Hepatocyte (in vitro differentiated cells): ENCODE results near the gene TREH. TPM values are rescaled to one million over a fixed set of nuclear protein-coding genes. Genes with fewer than 3 reads are reported as not detected.
"Not testable (repeated sequence)": the region's sequence is repeated elsewhere in the genome, so short reads cannot be mapped to it uniquely, and the experiment has no call there.

ENCODE experiments used
- DNase-seq: peaks from one replicate; pipeline ENCODE4 v3.0.0-alpha.2; 2016; ENCODE audit warnings: low spot score
- H2AFZ ChIP-seq: fragments of 200-600 bp; sonication (generic); 2 replicates; pipeline ENCODE4 v1.6.0; 2016; ENCODE audit warnings: antibody characterized with exemption, mild to moderate bottlenecking
- H3K27ac ChIP-seq: fragments of 200-600 bp; sonication (generic); 2 replicates; pipeline ENCODE4 v1.5.1; 2016; ENCODE audit warnings: mild to moderate bottlenecking
- H3K27me3 ChIP-seq: fragments of 200-600 bp; sonication (generic); 2 replicates; pipeline ENCODE4 v1.6.1; 2016
- H3K36me3 ChIP-seq: fragments of 200-600 bp; sonication (generic); replicated peaks from 2 replicates; pipeline ENCODE4 v1.5.1; 2016; ENCODE audit warnings: low read depth; ENCODE audit not compliant: insufficient read depth
- H3K4me1 ChIP-seq: fragments of 200-600 bp; sonication (generic); 2 replicates; pipeline ENCODE4 v1.5.1; 2016; ENCODE audit warnings: mild to moderate bottlenecking, moderate library complexity; ENCODE audit not compliant: insufficient read depth
- H3K4me2 ChIP-seq: fragments of 200-600 bp; sonication (generic); 2 replicates; pipeline ENCODE4 v1.6.0; 2016
- H3K4me3 ChIP-seq: fragments of 200-600 bp; sonication (generic); 2 replicates; pipeline ENCODE4 v1.5.1; 2016; ENCODE audit warnings: mild to moderate bottlenecking
- H3K79me2 ChIP-seq: fragments of 200-600 bp; sonication (generic); 2 replicates; pipeline ENCODE4 v1.6.0; 2017; ENCODE audit warnings: mild to moderate bottlenecking
- H3K9me2 ChIP-seq: fragments of 200-600 bp; sonication (generic); replicated peaks from 2 replicates; pipeline ENCODE4 v1.6.0; 2017; ENCODE audit warnings: mild to moderate bottlenecking; ENCODE audit not compliant: insufficient read depth
- H3K9me3 ChIP-seq: fragments of 200-600 bp; sonication (generic); 2 replicates; pipeline ENCODE4 v1.5.1; 2016; ENCODE audit warnings: low read depth, mild to moderate bottlenecking
- H4K20me1 ChIP-seq: fragments of 200-600 bp; sonication (generic); 2 replicates; pipeline ENCODE4 v1.6.0; 2016; ENCODE audit warnings: mild to moderate bottlenecking; ENCODE audit not compliant: insufficient read depth, poor library complexity, severe bottlenecking
- EZH2 ChIP-seq: fragments of 200-600 bp; sonication (generic); IDR thresholded peaks from 2 replicates; pipeline ENCODE4 v1.6.1; 2016; ENCODE audit warnings: antibody characterized with exemption, mild to moderate bottlenecking, borderline replicate concordance
- EZH2phosphoT487 ChIP-seq: fragments of 200-600 bp; sonication (generic); IDR thresholded peaks from one replicate; pipeline ENCODE4 v1.6.1; 2018; ENCODE audit warnings: antibody characterized with exemption, mild to moderate bottlenecking, low read depth, moderate library complexity; ENCODE audit not compliant: unreplicated experiment, severe bottlenecking
- WGBS: methylation state at CpG from one replicate; pipeline ENCODE4 v1.1.6; 2016; ENCODE audit warnings: low lambda C conversion rate; ENCODE audit errors: missing lambda C conversion rate; 5-methylcytosine and 5-hydroxymethylcytosine counted together
- polyA plus RNA-seq: library from polyadenylated mRNA; unstranded; fragments of >200 nt; fragmentation: Nextera tagmentation; extraction: Ambion mirVana; gene quantifications from 2 replicates; pipeline ENCODE4 v1.2.1, GENCODE V29; 2016
- total RNA-seq: library from RNA; depleted of rRNA; stranded (reverse); fragments of >200 nt; gene quantifications from 2 replicates; pipeline ENCODE4 v1.2.3, GENCODE V29; 2014
- TF ChIP-seq, protein P1 (sequence below): fragments of 200-600 bp; sonication (generic); IDR thresholded peaks from 2 replicates; pipeline ENCODE4 v1.5.1; 2016; ENCODE audit warnings: antibody characterized with exemption, mild to moderate bottlenecking; ENCODE audit not compliant: poor library complexity

Gene TREH
- total and polyA plus RNA-seq, 2 experiments from 2014 or later = 6.6 to 10.7 TPM

DNA sequence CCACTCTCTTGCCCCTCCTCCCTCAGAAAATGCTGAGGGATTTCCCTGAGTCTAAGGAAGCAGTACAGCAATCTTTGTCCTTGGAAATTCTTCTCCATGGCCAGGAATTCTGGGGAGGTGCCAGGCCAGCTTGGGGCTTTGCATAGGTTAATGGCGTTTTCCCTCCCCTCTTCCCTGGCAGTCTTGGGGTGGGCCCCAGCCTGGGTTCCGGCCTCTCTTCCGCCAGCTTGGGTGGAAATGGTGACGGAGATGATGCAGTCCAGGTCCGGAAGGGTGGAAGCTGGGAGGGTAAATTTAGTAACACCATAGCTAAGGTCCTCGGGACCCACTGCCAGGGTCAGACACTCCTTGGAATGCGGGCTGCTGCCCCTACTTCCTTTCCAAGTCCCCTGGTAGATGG lies 67.1 kb downstream of the TREH start:
- Histone ChIP-seq H3K9me3 (no peaks in the 10 kb centered on the region), H3K4me2 (peak overlapping the region; percentile 39), H3K9me2 (no peaks in the 10 kb centered on the region), H2AFZ (no peak overlapping the region), H3K36me3 (no peaks in the 10 kb centered on the region), H3K27ac (peak overlapping the region; percentile 2), H3K4me1 (peaks cover 61% of the 10 kb centered on the region), H3K27me3 (peaks cover 23% of the 10 kb centered on the region), H4K20me1 (no peaks in the 10 kb centered on the region), H3K79me2 (peaks cover 3% of the 10 kb centered on the region), H3K4me3 (no peak overlapping the region)
- WGBS = 69% methylated on average over 7 of the region's 7 CpGs
- no peak for TF ChIP-seq EZH2phosphoT487
- no peak for DNase-seq

DNA sequence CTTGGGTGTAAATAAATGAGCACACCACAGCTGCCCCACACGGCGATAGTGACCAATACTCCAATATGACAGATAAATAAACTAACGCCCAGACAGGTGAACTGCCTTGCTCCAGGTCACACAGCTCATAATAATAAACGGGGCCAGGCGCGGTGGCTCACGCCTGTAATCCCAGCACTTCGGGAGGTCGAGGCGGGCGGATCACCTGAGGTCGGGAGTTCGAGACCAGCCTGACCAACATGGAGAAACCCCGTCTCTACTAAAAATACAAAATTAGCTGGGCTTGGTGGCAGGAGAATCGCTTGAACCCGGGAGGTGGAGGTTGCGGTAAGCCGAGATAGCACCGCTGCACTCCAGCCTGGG lies 68.0 kb downstream of the TREH start:
- WGBS = 80% methylated on average over 19 of the region's 19 CpGs
- peaks cover 23% of the 10 kb centered on the region for H3K27me3 ChIP-seq
- not testable (repeated sequence) for H2AFZ ChIP-seq, H3K9me2 ChIP-seq, H3K79me2 ChIP-seq, H4K20me1 ChIP-seq, H3K27ac ChIP-seq, DNase-seq, H3K4me3 ChIP-seq, H3K9me3 ChIP-seq, H3K36me3 ChIP-seq
- peak overlapping the region; percentile 99 for H3K4me2 ChIP-seq
- H3K4me1 ChIP-seq = peaks cover 67% of the 10 kb centered on the region

DNA sequence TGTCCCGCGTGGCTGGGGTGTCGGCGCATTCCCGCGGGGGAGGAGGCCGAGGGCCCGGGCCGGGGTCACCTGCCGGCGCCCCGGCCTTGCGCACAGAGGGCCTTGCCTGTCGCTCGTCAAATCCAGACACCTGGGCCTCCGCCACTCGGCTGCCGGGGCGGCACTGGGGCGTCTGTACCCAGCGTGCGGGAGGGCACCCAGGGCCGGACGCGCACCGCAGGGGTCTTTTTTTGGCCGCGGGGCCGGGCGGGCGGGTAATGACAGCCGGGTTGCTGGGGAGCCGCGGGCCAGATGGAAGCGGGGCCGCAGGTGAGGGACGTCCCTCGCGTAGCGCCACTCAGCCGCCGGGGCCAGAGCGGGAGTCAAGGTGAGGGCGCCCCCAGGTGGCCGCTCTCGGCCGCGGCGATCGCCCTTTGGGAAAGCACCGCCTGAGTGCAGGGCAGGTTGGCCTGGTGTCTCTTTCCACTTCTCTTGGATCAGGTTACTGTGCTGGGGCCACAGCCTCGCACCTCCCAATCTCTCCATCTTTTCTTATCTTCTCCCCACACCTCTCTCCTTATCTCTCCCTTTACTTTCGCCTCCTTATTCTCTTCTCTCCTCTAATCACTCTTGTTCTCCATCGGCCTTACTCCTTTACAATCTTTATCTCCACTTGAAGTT lies 68.5 kb downstream of the TREH start:
- H3K36me3 ChIP-seq = no peaks in the 10 kb centered on the region
- H3K4me1 ChIP-seq = peaks cover 69% of the 10 kb centered on the region
- peak overlapping the region; percentile 25 for H2AFZ ChIP-seq
- no peaks in the 10 kb centered on the region for H3K9me2 ChIP-seq
- peak; percentile 92 for DNase-seq
- no peaks in the 10 kb centered on the region for H4K20me1 ChIP-seq
- H3K79me2 ChIP-seq = peaks cover 3% of the 10 kb centered on the region
- no peaks in the 10 kb centered on the region for H3K9me3 ChIP-seq
- H3K27ac ChIP-seq = no peak overlapping the region
- H3K27me3 ChIP-seq = peaks cover 23% of the 10 kb centered on the region
- peak overlapping the region; percentile 99 for H3K4me2 ChIP-seq
- WGBS = 8% methylated on average over 32 of the region's 54 CpGs
- peak; percentile 5 for TF ChIP-seq EZH2
- TF ChIP-seq, protein P1, sequence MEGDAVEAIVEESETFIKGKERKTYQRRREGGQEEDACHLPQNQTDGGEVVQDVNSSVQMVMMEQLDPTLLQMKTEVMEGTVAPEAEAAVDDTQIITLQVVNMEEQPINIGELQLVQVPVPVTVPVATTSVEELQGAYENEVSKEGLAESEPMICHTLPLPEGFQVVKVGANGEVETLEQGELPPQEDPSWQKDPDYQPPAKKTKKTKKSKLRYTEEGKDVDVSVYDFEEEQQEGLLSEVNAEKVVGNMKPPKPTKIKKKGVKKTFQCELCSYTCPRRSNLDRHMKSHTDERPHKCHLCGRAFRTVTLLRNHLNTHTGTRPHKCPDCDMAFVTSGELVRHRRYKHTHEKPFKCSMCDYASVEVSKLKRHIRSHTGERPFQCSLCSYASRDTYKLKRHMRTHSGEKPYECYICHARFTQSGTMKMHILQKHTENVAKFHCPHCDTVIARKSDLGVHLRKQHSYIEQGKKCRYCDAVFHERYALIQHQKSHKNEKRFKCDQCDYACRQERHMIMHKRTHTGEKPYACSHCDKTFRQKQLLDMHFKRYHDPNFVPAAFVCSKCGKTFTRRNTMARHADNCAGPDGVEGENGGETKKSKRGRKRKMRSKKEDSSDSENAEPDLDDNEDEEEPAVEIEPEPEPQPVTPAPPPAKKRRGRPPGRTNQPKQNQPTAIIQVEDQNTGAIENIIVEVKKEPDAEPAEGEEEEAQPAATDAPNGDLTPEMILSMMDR = peak; percentile 89
- TF ChIP-seq EZH2phosphoT487 = no peak
- H3K4me3 ChIP-seq = peak overlapping the region; percentile 19

DNA sequence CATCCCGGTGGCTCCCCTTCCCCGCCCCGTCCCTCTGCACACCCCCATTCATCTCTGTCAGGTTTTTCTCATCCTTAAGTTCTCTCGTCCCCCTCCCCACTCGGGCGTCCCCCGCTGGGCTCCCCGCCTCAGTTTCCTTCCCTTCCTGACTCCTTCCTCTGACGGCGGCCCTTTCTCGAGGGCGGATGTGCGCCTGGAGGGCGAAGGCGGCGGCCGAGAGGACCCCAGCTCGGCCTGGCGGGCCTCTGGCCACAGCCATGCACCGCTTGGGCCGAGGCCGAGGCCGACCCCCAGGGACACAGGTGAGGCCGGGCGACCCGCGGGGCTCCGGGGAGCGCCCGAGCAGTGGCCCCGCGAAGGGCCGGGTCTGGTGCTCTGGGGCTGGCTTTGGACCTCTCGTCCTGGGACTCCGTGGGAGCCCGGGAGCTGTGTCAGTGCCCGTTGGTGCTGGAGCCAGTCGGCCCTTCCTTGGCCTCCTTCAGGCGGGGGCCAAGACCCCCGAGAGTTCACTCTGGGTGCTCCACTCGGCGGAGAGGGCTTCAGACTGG lies 69.2 kb downstream of the TREH start:
- Histone ChIP-seq H3K9me3 (no peaks in the 10 kb centered on the region), H3K27ac (no peak overlapping the region), H3K27me3 (peaks cover 23% of the 10 kb centered on the region), H2AFZ (peak overlapping the region; percentile 25), H3K79me2 (peaks cover 3% of the 10 kb centered on the region), H4K20me1 (no peaks in the 10 kb centered on the region), H3K9me2 (no peaks in the 10 kb centered on the region), H3K4me2 (peak overlapping the region; percentile 99), H3K4me1 (peaks cover 66% of the 10 kb centered on the region), H3K36me3 (no peaks in the 10 kb centered on the region), H3K4me3 (no peak overlapping the region)
- no peak for DNase-seq
- 28% methylated on average over 30 of the region's 42 CpGs for WGBS
- TF ChIP-seq, protein P1 = no peak
- TF ChIP-seq EZH2 = peak; percentile 64
